NT2/D1 (cell line): ENCODE results near the gene RYR3.

Source experiments
- DNase-seq: peaks from one replicate; pipeline ENCODE4 v3.0.0-alpha.2; 2011; ENCODE audit warnings: low read depth, low spot score
- H3K27me3 ChIP-seq: 2 replicates; pipeline ENCODE4 v1.6.0; 2011; ENCODE audit warnings: mild to moderate bottlenecking; ENCODE audit not compliant: insufficient read length, insufficient read depth
- H3K36me3 ChIP-seq: 2 replicates; pipeline ENCODE4 v1.6.1; 2011; ENCODE audit warnings: mild to moderate bottlenecking, low read length, mixed read lengths; ENCODE audit not compliant: insufficient read depth, insufficient read length
- H3K4me1 ChIP-seq: 2 replicates; pipeline ENCODE4 v1.5.1; 2011; ENCODE audit not compliant: insufficient read depth, insufficient read length
- H3K4me3 ChIP-seq: 2 replicates; pipeline ENCODE4 v1.5.1; 2011; ENCODE audit warnings: low read depth; ENCODE audit not compliant: insufficient read length
- H3K9ac ChIP-seq: 2 replicates; pipeline ENCODE4 v1.6.0; 2011; ENCODE audit warnings: low read depth; ENCODE audit not compliant: insufficient read length
- H3K9me3 ChIP-seq: 2 replicates; pipeline ENCODE4 v1.5.1; 2011; ENCODE audit warnings: mild to moderate bottlenecking, low read length; ENCODE audit not compliant: insufficient read depth
- SUZ12 ChIP-seq: IDR thresholded peaks from 2 replicates; pipeline ENCODE4 v1.6.1; 2011; ENCODE audit not compliant: insufficient read length, insufficient read depth; ENCODE audit errors: extremely low read depth
- YY1 ChIP-seq: IDR thresholded peaks from 2 replicates; pipeline ENCODE4 v1.6.1; 2011; ENCODE audit not compliant: insufficient read length, insufficient read depth
- ZNF274 ChIP-seq: IDR thresholded peaks from 2 replicates; pipeline ENCODE4 v1.6.1; 2011; ENCODE audit warnings: mild to moderate bottlenecking, low read depth, low read length

RYR3 gene

DNA sequence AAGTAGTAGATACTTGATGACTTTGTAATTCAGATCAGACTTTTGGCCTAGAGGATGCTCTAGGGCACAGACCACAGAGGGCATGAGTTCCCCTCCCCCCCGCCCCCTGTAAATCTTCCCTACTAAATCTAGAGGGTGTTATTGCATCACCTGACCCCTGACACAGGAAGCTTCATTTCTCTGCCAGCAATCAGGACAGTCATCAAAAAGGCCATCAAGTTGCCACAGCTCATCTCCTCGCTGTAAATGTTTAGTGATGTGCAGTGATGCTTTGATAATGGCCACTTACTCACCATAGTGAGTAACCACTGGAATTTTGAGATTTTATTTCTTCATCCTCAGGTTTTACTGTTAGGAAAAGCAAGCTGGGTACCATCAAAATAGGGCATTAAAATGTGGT lies 368.3 kb downstream of the RYR3 start:
- H3K4me1 ChIP-seq, result peaks cover 3% of the 10 kb centered on the region
- TF ChIP-seq SUZ12 (no peak), YY1 (no peak), ZNF274 (no peak)
- no peaks in the 10 kb centered on the region for H3K36me3 ChIP-seq
- no peaks in the 10 kb centered on the region for H3K9me3 ChIP-seq
- no peak for DNase-seq
- H3K9ac ChIP-seq, result no peak overlapping the region
- no peak overlapping the region for H3K4me3 ChIP-seq
- H3K27me3 ChIP-seq, result no peaks in the 10 kb centered on the region

DNA sequence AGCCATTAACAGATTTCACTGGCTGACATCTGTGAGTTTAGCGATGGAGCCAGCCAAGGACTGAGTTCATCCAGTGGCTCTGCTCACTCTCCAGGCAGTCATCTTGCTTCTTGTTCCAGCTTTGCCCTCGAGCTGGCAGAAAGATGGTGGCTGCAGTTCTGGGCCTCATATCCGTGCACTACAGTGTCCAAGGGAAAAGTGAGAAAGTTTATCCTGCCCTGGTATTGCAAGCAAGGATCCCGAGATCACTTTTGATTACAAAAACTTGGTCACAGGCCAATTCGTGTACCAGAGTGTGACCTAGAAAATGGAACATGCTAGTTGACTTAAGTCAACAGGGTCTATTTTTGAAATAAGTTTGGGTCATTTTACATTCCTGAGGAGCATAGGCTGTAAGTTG lies 369.6 kb downstream of the RYR3 start:
- H3K4me1 ChIP-seq, result peaks cover 3% of the 10 kb centered on the region
- H3K9ac ChIP-seq, result no peak overlapping the region
- no peaks in the 10 kb centered on the region for H3K36me3 ChIP-seq
- no peak overlapping the region for H3K4me3 ChIP-seq
- no peaks in the 10 kb centered on the region for H3K9me3 ChIP-seq
- no peak for DNase-seq
- H3K27me3 ChIP-seq, result no peaks in the 10 kb centered on the region
- TF ChIP-seq SUZ12, result no peak
- no peak for TF ChIP-seq ZNF274
- no peak for TF ChIP-seq YY1

DNA sequence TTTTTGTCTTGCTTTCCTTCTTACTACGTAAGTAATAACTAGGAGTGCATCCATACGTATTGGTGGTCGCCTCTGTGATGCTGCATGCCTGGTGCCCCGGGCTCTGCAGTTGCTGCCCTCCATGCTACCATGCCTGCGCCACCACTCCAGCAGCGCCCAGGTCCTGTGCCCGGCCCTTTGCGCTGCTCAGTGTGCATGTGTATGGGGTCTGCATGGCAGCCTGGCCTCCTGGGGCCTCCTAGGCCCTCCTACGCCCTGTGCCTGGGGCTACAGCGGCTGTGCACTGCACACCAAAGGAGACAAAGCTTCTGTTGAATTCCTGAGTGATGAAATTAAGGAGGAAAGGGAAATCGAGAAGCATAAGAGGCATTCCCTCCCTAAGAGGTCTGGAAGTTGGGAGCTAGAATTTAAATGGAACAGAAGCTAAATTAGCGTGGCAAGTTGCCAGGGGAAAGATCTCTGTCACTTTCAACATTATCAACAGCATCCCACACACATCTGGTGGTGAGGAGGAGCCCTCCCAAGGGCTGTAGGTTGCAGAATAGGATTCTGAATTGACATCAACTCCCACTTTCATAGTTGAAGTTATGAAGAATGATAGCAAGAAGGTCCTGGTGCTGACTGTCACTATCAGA lies 382.5 kb downstream of the RYR3 start:
- no peaks in the 10 kb centered on the region for H3K27me3 ChIP-seq
- DNase-seq, result no peak
- H3K9me3 ChIP-seq, result no peaks in the 10 kb centered on the region
- H3K4me3 ChIP-seq, result no peak overlapping the region
- TF ChIP-seq ZNF274 (no peak), SUZ12 (no peak), YY1 (no peak)
- no peaks in the 10 kb centered on the region for H3K36me3 ChIP-seq
- no peak overlapping the region for H3K9ac ChIP-seq
- no peaks in the 10 kb centered on the region for H3K4me1 ChIP-seq

DNA sequence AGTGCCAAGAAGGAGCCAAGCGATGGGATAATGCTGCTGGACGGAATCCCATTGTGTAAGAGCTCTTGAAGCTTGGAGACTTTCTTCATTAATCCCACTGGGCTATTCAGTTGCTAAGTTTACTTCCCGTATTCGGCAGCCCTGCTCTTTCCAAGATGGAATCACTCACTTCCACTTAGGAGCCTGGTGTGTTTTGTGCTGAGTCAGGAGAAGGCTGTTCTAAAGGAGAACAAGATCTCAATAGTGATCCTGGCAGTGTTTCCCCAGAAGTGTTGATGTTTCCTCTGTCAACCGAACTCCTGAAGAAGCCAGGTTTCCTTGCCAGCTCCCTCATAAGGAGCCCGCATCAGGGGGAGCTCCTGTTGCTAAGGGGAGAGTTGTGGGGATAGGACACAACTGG lies 387.4 kb downstream of the RYR3 start:
- Histone ChIP-seq H3K36me3 (no peaks in the 10 kb centered on the region), H3K9me3 (no peaks in the 10 kb centered on the region), H3K27me3 (no peaks in the 10 kb centered on the region), H3K4me3 (no peak overlapping the region), H3K9ac (no peak overlapping the region), H3K4me1 (peaks cover 2% of the 10 kb centered on the region)
- TF ChIP-seq YY1 (no peak), SUZ12 (no peak)
- no peak for DNase-seq

DNA sequence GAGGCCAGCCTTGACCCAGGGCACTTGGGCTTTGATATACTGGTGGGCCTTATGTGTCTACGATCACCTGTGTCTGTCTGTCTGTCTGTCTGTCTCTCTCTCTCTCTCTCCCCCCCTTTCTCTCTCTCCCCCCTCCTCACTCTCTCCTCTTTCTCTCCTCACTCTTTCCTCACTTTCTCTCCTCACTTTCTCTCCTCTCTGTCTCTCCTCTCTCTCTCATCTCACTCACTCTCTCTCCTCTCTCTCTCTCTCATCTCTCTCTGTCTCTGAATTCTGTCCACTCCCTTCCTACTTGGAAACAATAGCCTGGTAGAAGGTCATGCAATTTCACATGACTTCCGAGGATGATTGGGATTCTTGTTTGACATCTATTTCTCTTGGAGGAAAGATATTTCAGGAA lies 388.4 kb downstream of the RYR3 start:
- Histone ChIP-seq H3K27me3 (no peaks in the 10 kb centered on the region), H3K4me3 (no peak overlapping the region), H3K36me3 (no peaks in the 10 kb centered on the region), H3K9ac (no peak overlapping the region), H3K9me3 (no peaks in the 10 kb centered on the region), H3K4me1 (peaks cover 2% of the 10 kb centered on the region)
- no peak for DNase-seq
- TF ChIP-seq YY1, result no peak
- no peak for TF ChIP-seq SUZ12
- TF ChIP-seq ZNF274, result no peak

DNA sequence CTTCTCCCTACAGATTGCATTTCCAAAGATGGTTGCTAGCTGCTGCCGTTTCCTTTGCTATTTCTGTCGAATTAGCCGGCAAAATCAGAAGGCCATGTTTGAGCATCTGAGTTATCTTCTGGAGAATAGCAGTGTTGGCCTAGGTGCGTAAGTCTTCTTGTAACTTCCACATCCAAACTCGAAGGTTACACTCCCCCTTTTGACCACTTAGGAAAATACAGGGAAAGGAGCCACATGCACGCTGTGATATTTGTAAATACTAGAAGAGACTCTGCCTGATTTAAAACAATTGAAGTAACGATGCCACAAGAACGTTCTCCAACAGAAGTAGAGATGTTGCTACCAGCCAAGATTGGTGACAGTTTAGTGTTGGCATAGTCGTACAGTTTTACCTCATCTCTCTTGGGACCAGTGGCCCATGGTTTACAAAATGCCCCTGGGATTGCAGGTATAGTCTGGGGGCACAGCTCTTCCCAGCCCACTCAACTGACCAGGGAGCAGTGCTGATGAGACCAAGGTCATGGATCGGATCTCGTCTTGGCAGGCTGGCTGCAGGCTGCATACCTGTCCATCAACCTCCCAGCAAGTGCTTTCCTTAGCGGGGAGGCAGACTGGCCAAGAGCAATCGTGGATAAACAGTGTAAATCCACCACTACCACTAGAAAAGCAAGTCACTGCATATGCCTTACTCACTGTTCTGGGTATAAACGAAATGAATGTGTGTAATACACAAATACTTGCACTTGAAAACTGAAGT lies 389.1 kb downstream of the RYR3 start:
- H3K4me3 ChIP-seq, result no peak overlapping the region
- H3K9ac ChIP-seq, result no peak overlapping the region
- no peaks in the 10 kb centered on the region for H3K36me3 ChIP-seq
- H3K9me3 ChIP-seq, result no peaks in the 10 kb centered on the region
- no peaks in the 10 kb centered on the region for H3K27me3 ChIP-seq
- TF ChIP-seq SUZ12, result no peak
- DNase-seq, result no peak
- peaks cover 2% of the 10 kb centered on the region for H3K4me1 ChIP-seq

DNA sequence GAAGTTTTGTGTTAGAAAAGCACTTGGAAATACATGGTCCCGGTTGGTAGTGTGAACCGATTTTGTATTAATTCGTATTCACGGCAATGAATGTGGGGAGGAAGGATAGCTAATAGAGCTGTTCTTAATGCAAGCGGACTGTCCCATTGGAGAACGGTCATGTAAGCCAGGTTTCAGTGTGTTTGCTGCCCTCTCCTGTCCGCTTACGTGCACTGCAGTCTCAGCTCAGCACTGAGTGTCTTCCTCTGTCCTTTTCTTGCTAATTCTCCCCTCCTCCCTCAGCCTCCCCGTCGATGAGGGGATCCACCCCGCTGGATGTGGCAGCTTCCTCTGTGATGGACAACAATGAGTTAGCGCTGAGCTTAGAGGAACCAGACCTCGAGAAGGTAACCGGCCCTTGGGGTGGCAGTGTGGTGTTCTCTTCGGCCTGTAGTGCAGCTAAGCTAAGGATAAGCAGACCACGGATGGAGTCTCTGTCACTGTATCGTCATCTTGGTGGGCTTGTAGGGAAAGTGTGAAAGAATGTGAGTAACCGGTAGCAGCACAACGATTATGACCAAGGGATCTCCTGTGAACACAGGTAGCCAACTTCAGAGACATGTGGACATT lies 390.0 kb downstream of the RYR3 start:
- H3K4me3 ChIP-seq, result no peak overlapping the region
- DNase-seq, result peak; percentile 65
- H3K27me3 ChIP-seq, result no peaks in the 10 kb centered on the region
- H3K4me1 ChIP-seq, result peaks cover 2% of the 10 kb centered on the region
- no peaks in the 10 kb centered on the region for H3K9me3 ChIP-seq
- no peaks in the 10 kb centered on the region for H3K36me3 ChIP-seq
- no peak overlapping the region for H3K9ac ChIP-seq
- TF ChIP-seq YY1, result no peak
- TF ChIP-seq SUZ12, result no peak
- TF ChIP-seq ZNF274, result no peak

DNA sequence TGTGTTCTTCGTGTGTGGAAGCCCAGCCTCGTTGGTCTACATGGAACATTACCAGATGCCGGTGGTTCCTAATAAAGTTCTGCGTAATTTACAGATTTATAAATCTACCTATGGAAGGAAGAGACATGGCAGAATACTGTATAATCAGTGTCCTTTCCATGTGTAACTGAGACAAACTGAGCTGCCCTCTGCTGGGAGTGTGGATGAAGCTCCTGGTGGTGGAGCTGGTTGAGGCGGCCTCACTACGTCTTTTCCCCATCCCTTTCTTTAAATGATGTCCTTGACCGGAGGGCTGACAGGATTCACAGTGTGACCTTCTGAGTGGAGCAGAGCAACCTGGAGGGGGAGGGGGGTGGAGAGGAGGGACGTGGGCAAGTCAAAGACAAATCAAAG lies 390.5 kb downstream of the RYR3 start:
- Histone ChIP-seq H3K9me3 (no peaks in the 10 kb centered on the region), H3K9ac (no peak overlapping the region), H3K27me3 (no peaks in the 10 kb centered on the region), H3K36me3 (no peaks in the 10 kb centered on the region), H3K4me3 (no peak overlapping the region), H3K4me1 (peaks cover 2% of the 10 kb centered on the region)
- DNase-seq, result no peak
- TF ChIP-seq YY1, result no peak
- TF ChIP-seq ZNF274, result no peak
- no peak for TF ChIP-seq SUZ12
